Central memory CD4-positive, alpha-beta T cell (primary cell): ENCODE results near the gene SAFB2.
"Not testable (repeated sequence)": the region's sequence is repeated elsewhere in the genome, so short reads cannot be mapped to it uniquely, and the experiment has no call there.

ENCODE experiments used
- DNase-seq: peaks from one replicate; pipeline ENCODE4 v3.0.0; 2022

Gene SAFB2

DNA sequence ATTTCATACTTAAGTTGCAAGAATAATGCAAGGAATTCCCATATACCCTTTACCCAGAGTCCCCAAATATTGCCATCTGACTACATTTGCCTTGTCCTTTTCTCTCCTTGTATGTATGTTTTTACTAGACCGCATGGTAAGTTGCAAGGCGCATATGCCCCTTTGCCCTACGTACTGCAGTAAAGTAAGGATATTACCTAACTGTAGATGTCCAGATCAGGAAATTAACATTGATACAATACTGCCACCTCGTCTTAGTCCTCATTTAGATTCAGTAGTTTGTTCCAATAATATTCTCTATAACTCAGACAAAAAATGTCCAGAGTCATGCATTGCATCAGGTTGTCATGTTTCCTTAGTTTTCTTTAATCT lies 9.7 kb upstream of the SAFB2 start:
- DNase-seq: no peak

DNA sequence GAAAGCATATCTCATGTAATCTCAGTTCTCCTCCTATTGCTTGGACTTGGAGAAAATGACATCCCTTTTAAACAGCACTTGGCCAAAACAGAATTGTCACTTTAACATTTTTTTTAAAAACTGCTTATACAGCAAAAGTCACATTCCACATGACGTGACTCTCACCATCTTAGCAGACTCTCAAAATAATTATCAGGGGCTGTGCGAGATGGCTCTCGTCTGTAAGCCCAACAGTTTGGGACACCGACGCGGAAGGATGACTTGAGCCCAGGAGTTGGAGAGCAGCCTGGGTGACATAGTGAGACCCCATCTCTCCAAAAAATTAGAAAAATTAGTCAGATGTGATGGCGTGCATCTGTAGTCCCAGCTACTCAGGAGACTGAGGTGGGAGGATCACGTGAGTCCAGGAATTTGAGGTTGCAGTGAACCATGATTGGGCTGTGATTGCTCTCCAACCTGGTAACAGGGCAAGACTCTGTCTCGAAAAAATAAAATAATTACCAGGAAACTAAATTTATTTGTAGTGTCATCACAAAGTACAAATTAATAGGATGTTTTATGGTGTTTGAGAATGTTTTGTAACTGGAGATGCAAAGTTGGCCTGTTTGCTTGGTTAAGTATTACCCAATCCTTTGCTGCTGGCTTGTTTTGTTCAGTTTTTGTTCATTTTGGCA lies 9.1 kb upstream of the SAFB2 start:
- DNase-seq: no peak

DNA sequence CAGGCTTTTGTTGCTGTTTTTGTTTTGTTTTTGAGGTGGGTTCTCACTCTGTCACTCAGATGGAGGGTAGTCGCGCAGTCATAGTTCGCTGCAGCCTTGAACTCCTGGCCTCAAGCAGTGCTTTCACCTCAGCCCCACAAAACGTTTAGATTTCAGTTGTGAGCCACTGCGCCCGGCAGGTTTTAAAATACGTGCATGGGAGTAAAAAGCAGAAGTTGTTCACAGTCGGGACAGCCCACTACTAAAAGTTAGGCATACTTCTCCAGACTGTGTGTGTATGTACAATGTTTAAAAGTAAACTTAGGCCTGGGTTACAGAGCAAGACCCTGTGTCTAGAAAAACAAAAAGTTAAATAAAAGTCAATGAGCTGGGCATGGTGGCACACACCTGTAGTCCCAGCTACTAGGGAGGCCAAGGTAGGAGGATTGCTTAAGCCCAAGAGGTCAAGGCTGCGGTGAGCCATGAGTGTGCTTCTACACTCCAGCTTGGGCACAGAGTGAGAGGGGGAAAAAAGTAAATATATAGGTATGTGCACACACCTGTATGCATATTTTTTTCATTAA lies 6.4 kb upstream of the SAFB2 start:
- no peak for DNase-seq

DNA sequence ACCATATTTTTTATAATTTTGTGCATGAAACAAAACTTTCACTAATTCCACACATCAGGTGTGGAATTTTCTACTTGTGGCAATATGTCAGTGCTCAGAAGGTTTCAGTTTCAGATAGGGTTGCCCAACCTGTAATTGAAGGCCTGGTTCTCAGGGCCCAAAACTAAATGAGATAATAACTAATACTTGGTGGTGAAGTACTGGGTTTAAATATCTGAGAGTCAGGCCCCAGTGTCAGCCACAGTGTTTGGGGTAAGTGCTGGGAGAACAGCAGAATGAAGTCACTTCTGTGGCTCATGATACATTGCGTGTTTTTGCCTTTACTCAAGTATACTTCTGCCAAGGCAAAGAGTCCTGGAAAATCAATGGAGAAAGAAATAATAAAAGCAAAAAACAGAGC lies 5.9 kb upstream of the SAFB2 start:
- no peak for DNase-seq

- DNase-seq: no peak
Observed at GRCh38 chr19:5627395-5627904, 4.9 kb upstream of the SAFB2 start.

DNA sequence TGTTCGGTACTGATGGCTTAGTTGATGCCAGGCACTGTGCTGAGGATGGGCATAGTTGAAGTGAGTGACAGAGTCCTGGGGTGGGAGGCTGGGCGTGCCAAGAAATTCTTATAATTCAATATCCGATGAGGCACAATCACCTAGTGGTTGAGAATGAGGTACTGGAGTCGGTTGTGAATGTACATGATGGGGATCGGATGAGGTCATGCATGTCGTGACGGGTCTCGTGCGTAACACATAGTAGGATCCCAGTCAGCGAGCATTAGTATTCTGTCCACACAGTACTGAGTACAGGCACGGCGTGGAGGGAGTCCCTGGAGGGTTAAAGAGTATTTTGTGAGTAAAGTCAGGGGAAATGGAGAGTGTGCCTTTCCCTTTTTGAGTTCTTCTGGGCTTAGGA lies 3.1 kb upstream of the SAFB2 start:
- DNase-seq: no peak

- no peak for DNase-seq
Observed at GRCh38 chr19:5624741-5625278, 2.2 kb upstream of the SAFB2 start.

DNA sequence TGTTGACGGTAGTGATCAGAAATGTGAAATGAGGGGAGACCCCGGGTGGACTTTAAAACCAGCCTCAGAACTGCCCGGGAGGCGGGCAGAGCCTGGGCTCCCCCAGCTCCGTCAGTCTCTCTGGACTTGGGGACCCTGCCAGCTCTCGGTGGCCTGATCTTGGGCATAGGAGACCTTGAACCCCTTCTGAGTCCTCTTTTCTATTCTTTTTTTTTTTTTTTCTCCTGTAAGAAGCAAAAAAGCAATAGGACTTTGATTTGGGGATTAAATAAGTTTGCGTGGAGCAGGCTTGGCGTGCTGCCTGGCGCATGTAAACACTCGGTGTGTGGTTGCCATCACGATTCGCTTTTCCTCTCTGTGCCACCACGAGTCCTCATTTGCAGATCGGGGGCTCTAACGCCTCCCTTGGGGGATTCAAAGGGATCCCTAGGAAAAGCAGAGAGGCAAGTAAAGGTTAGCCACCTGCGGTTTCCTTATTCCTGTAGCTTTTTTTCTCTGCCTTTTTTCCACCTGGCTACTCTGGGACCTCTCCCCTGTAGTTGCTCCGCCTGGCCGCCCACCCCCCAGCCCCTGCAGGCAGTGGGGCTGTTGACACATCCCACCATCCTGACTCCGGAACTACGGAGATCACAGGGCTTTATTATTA lies 1.6 kb upstream of the SAFB2 start:
- DNase-seq: no peak

- no peak for DNase-seq
Observed at GRCh38 chr19:5623397-5624017, 931 bp upstream of the SAFB2 start.

- DNase-seq: no peak
Observed at GRCh38 chr19:5621945-5622464, 571 bp downstream of the SAFB2 start.

DNA sequence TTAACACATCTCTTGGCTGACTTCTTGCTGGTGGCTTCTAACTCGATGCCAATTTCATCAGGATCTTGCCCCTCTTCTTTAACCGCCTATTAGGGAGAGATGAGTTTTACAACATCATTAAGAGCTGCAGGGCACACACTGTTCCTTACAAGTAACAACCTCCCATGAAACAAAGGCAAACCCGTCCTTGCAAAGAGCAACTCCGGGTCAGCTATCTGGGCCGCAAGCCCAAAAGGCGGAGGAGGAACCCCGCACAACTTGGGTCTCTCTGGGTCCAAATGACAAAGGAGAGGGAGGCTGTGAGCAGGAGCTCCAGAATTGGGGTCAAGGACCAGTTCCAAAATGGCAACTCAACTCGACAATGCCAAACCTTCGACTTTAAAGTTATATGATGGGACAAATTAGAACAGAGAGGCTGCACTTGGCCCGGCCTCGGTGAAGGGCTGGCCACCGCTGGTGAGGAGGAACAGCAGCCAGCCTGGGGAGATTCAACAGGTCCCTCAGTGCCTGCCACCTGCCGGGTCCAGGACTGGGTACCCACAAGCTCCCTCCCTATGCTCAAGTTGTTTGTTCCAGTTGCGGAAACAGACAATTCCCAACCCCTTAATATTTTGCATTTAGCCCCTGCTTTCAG lies 1.1 kb downstream of the SAFB2 start:
- no peak for DNase-seq

GRCh38 chr19:5619946-5620345 lies 2.6 kb downstream of the SAFB2 start:
- DNase-seq: no peak

- no peak for DNase-seq
Observed at GRCh38 chr19:5618591-5618990, 4.0 kb downstream of the SAFB2 start.

GRCh38 chr19:5617080-5617479 lies 5.5 kb downstream of the SAFB2 start:
- no peak for DNase-seq

GRCh38 chr19:5615756-5616327 lies 6.7 kb downstream of the SAFB2 start:
- DNase-seq: no peak

- DNase-seq: no peak
Observed at GRCh38 chr19:5612891-5613865, 9.4 kb downstream of the SAFB2 start.

GRCh38 chr19:5609881-5610448 lies 12.6 kb downstream of the SAFB2 start:
- DNase-seq: no peak

GRCh38 chr19:5608766-5609165 lies 13.8 kb downstream of the SAFB2 start:
- DNase-seq: not testable (repeated sequence)

DNA sequence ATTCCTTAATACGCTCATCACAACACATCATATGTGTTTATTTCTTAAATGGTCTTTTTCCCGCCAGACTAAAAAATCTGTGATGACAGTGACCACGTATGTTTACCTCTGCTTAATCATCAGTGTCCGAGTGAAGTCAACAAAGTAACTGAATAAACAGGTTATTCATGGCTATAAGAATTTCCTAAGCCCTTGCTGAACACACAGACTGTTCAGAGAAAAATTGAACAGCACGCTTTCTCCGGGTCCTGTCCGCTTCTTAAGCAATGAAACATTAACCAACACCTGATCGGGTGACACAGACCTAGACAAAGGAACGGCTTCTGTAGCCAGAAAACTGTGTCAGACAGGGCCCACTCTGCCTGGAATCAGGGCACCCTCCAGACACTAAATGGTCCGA lies 14.3 kb downstream of the SAFB2 start:
- DNase-seq: no peak

DNA sequence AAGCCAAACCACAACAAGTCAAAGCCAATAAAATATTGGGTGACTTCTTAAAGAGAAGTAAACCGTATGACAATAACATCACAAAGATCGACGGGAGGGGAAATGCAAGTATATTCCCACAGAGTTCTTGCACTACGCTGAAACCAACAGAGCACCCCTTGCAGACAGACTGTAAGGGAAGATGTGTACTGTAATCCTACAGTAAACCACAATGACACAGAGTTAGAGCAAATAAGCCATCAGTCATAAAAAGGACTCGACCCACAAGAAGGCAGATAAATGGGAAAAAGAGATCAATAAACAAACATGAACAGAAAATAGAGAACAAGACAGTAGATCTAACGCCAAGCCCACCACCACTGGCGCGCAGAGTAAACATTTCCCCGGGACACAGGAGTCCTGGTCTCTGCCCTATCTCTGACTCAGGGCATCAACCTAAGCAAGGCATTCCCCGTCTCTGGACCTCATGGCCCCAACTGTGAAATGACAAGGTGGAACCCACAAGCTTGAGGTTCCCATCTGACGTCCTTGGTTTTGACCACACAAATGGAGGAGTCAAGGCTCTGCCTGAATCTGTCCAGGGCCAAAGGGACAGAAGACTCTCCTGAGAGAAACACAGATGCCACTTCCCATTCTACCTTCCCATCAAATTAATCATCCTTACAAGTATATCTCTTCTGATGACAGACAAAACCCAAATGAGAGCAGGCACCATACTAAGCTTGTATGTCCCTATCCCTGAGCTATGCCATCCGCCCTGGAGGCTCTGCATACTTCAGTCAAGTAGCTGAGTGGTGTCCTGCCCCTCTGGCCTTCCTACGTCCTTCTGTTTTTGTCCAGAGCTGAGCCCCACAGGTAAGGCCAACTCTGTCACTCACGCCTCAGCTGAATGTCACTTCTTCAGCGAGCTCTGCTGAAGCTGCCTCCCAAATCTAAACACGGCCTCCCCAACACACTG lies 15.0 kb downstream of the SAFB2 start:
- no peak for DNase-seq
